ENCODE data around the gene OR2L5.

Gene OR2L5

DNA sequence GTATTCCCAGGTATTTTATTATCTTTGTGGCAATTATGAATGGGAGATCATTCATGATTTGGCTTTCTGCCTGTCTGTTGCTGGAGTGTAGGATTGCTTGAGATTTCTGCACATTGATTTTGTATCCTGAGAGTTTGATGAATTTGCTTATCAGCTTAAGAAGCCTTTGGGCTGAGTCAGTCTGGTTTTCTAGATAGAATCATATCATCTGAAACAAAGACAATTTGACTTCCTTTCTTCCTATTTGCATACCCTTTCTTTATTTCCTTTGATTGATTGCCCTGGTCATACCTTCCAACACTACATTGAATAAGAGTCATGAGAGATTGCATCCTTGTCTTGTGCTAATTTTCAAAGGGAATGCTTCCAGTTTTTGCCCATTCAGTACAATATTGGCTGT, 41.2 kb downstream of the OR2L5 start:
- H3K9ac ChIP-seq = no peak overlapping the region
- H4K20me1 ChIP-seq (ENCODE audit: insufficient read depth) = no peaks in the 10 kb centered on the region
- no peaks in the 10 kb centered on the region for H3K79me2 ChIP-seq (ENCODE audit: insufficient read depth, low read depth)
- H3K4me2 ChIP-seq = no peak overlapping the region
- H3K36me3 ChIP-seq (ENCODE audit: insufficient read depth) = no peaks in the 10 kb centered on the region
- H3K4me3 ChIP-seq (IDR thresholded peaks at IDR 0.05; ENCODE audit: insufficient read depth, low read depth, low read length) = no peak overlapping the region
- H3K27ac ChIP-seq = no peak overlapping the region
- H3K4me1 ChIP-seq (ENCODE audit: low read depth, poor library complexity, severe bottlenecking) = no peaks in the 10 kb centered on the region
- TF ChIP-seq, protein P1, sequence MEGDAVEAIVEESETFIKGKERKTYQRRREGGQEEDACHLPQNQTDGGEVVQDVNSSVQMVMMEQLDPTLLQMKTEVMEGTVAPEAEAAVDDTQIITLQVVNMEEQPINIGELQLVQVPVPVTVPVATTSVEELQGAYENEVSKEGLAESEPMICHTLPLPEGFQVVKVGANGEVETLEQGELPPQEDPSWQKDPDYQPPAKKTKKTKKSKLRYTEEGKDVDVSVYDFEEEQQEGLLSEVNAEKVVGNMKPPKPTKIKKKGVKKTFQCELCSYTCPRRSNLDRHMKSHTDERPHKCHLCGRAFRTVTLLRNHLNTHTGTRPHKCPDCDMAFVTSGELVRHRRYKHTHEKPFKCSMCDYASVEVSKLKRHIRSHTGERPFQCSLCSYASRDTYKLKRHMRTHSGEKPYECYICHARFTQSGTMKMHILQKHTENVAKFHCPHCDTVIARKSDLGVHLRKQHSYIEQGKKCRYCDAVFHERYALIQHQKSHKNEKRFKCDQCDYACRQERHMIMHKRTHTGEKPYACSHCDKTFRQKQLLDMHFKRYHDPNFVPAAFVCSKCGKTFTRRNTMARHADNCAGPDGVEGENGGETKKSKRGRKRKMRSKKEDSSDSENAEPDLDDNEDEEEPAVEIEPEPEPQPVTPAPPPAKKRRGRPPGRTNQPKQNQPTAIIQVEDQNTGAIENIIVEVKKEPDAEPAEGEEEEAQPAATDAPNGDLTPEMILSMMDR (conservative IDR thresholded peaks at IDR 0.05; ENCODE audit: low read depth, low read length) = no peak
- H2AFZ ChIP-seq (ENCODE audit: low read depth) = no peak overlapping the region
- no peaks in the 10 kb centered on the region for H3K27me3 ChIP-seq (ENCODE audit: insufficient read depth, low read depth)

DNA sequence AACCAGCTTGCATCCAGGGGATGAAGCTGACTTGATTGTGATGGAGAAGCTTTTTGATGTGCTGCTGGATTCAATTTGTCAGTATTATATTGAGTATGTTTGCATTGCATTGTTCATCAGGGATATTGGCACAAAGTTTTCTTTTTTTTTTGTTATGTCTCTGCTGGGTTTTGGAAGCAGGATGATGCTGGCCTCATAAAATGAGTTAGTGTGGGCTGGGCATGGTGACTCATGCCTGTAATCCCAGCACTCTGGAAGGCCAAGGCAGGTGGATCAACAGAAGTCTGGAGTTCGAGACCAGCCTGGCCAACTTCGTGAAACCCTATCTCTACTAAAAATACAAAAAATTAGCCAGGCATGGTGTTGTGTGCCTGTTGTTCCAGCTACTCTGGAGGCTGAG, 41.8 kb downstream of the OR2L5 start:
- no peak overlapping the region for H3K4me2 ChIP-seq
- no peaks in the 10 kb centered on the region for H3K36me3 ChIP-seq (ENCODE audit: insufficient read depth)
- no peaks in the 10 kb centered on the region for H4K20me1 ChIP-seq (ENCODE audit: insufficient read depth)
- H2AFZ ChIP-seq (ENCODE audit: low read depth) = no peak overlapping the region
- no peaks in the 10 kb centered on the region for H3K79me2 ChIP-seq (ENCODE audit: insufficient read depth, low read depth)
- H3K27me3 ChIP-seq (ENCODE audit: insufficient read depth, low read depth) = no peaks in the 10 kb centered on the region
- no peak overlapping the region for H3K4me3 ChIP-seq (IDR thresholded peaks at IDR 0.05; ENCODE audit: insufficient read depth, low read depth, low read length)
- TF ChIP-seq, protein P1 (conservative IDR thresholded peaks at IDR 0.05; ENCODE audit: low read depth, low read length) = no peak
- H3K4me1 ChIP-seq (ENCODE audit: low read depth, poor library complexity, severe bottlenecking) = no peaks in the 10 kb centered on the region
- no peak overlapping the region for H3K27ac ChIP-seq
- no peak overlapping the region for H3K9ac ChIP-seq

GRCh38 chr1:248065071-248065470, 51.6 kb downstream of the OR2L5 start:
- Histone ChIP-seq H3K36me3 (ENCODE audit: insufficient read depth) (no peaks in the 10 kb centered on the region), H4K20me1 (ENCODE audit: insufficient read depth) (no peaks in the 10 kb centered on the region), H3K27me3 (ENCODE audit: insufficient read depth, low read depth) (no peaks in the 10 kb centered on the region), H3K79me2 (ENCODE audit: insufficient read depth, low read depth) (no peaks in the 10 kb centered on the region), H3K9ac (no peak overlapping the region), H3K4me1 (ENCODE audit: low read depth, poor library complexity, severe bottlenecking) (no peaks in the 10 kb centered on the region), H3K4me3 (IDR thresholded peaks at IDR 0.05; ENCODE audit: insufficient read depth, low read depth, low read length) (no peak overlapping the region), H3K27ac (no peak overlapping the region), H3K4me2 (no peak overlapping the region), H2AFZ (ENCODE audit: low read depth) (no peak overlapping the region)
- TF ChIP-seq, protein P1 (conservative IDR thresholded peaks at IDR 0.05; ENCODE audit: low read depth, low read length) = no peak

- no peaks in the 10 kb centered on the region for H4K20me1 ChIP-seq (ENCODE audit: insufficient read depth)
- H3K36me3 ChIP-seq (ENCODE audit: insufficient read depth) = no peaks in the 10 kb centered on the region
- no peaks in the 10 kb centered on the region for H3K79me2 ChIP-seq (ENCODE audit: insufficient read depth, low read depth)
- H3K4me1 ChIP-seq (ENCODE audit: low read depth, poor library complexity, severe bottlenecking) = no peaks in the 10 kb centered on the region
- TF ChIP-seq, protein P1 (conservative IDR thresholded peaks at IDR 0.05; ENCODE audit: low read depth, low read length) = no peak
- H3K9ac ChIP-seq = no peak overlapping the region
- no peak overlapping the region for H3K4me2 ChIP-seq
- no peaks in the 10 kb centered on the region for H3K27me3 ChIP-seq (ENCODE audit: insufficient read depth, low read depth)
- no peak overlapping the region for H3K27ac ChIP-seq
- H3K4me3 ChIP-seq (IDR thresholded peaks at IDR 0.05; ENCODE audit: insufficient read depth, low read depth, low read length) = no peak overlapping the region
- H2AFZ ChIP-seq (ENCODE audit: low read depth) = no peak overlapping the region
These were observed 52.1 kb downstream of the OR2L5 start for GRCh38 chr1:248065604-248066003.
